Mucosa of gallbladder (tissue), 1 donor: ENCODE results near the gene DUOX1. TPM values are rescaled to one million over a fixed set of nuclear protein-coding genes. Genes with fewer than 3 reads are reported as not detected.
"Not testable (repeated sequence)": the region's sequence is repeated elsewhere in the genome, so short reads cannot be mapped to it uniquely, and the experiment has no call there.

ENCODE experiments used
- DNase-seq: peaks from one replicate; pipeline ENCODE4 v3.0.0-alpha.2; 2020; ENCODE audit warnings: low spot score
- total RNA-seq: library from RNA; stranded (reverse); gene quantifications from one replicate; pipeline ENCODE4 v1.2.1, GENCODE V29; 2021
- donor health status: DM: no; HTN: no; CAD: no.

DUOX1 gene
- total RNA-seq, 1 donor from 2014 or later: 23.4 TPM

GRCh38 chr15:45121706-45122417 lies 7.9 kb upstream of the DUOX1 start:
- no peak for DNase-seq

- DNase-seq: no peak
Measured at GRCh38 chr15:45122719-45123118, 7.1 kb upstream of the DUOX1 start.

GRCh38 chr15:45123397-45123796 lies 6.4 kb upstream of the DUOX1 start:
- no peak for DNase-seq

- no peak for DNase-seq
Measured at GRCh38 chr15:45126535-45127158, 3.1 kb upstream of the DUOX1 start.

GRCh38 chr15:45128971-45129639 lies 689 bp upstream of the DUOX1 start:
- no peak for DNase-seq

GRCh38 chr15:45130291-45131000 lies 652 bp downstream of the DUOX1 start:
- DNase-seq: no peak

- no peak for DNase-seq
Measured at GRCh38 chr15:45131510-45131909, 1.7 kb downstream of the DUOX1 start.

- no peak for DNase-seq
Measured at GRCh38 chr15:45132844-45133560, 3.2 kb downstream of the DUOX1 start.

GRCh38 chr15:45133561-45133920 lies 3.7 kb downstream of the DUOX1 start:
- no peak for DNase-seq

- DNase-seq: no peak
Measured at GRCh38 chr15:45134046-45134445, 4.3 kb downstream of the DUOX1 start.

- no peak for DNase-seq
Measured at GRCh38 chr15:45134682-45135604, 5.1 kb downstream of the DUOX1 start.

- DNase-seq: not testable (repeated sequence)
Measured at GRCh38 chr15:45135705-45136377, 6.0 kb downstream of the DUOX1 start.

GRCh38 chr15:45136378-45136764 lies 6.6 kb downstream of the DUOX1 start:
- no peak for DNase-seq

- no peak for DNase-seq
Measured at GRCh38 chr15:45137703-45138102, 7.9 kb downstream of the DUOX1 start.

GRCh38 chr15:45138814-45139765 lies 9.3 kb downstream of the DUOX1 start:
- DNase-seq: no peak

- DNase-seq: no peak
Measured at GRCh38 chr15:45139770-45140169, 10.0 kb downstream of the DUOX1 start.

GRCh38 chr15:45140557-45141250 lies 10.9 kb downstream of the DUOX1 start:
- DNase-seq: no peak

GRCh38 chr15:45141386-45141785 lies 11.6 kb downstream of the DUOX1 start:
- DNase-seq: no peak
